IMR-90 (cell line): ENCODE data around the gene NXPH4. TPM values are rescaled to one million over a fixed set of nuclear protein-coding genes. Genes with fewer than 3 reads are reported as not detected.
A peak's percentile ranks its signal among the peaks of the same experiment; 100 is the strongest.

ENCODE experiments used
- ATAC-seq: fragments of 200-7000 bp; cut with Tn5 transposase; 2 replicates; pipeline ENCODE4 v1.9.1; 2020; ENCODE audit warnings: low read depth, mild to moderate bottlenecking, moderate library complexity
- BruUV-seq: library from RNA; stranded (reverse); fragments of 400-500 nt; replicated peaks from 2 replicates; lab custom pipeline; 2021; lab: Mats Ljungman, UMichigan
- CTCF ChIA-PET: fragments of 300-600 bp; formaldehyde crosslinking; extraction: SDS; loops from one replicate; lab custom pipeline; 2021; ENCODE audit warnings: antibody characterized with exemption; lab: Yijun Ruan, JAX
- POLR2A ChIA-PET: fragments of 300-600 bp; sonication (Branson Sonifier 250); formaldehyde crosslinking; loops from one replicate; lab custom pipeline; 2022; ENCODE audit warnings: antibody characterized with exemption; ENCODE audit not compliant: unreplicated experiment; lab: Charles Lee
- DNase-seq: peaks from one replicate; pipeline ENCODE4 v3.0.0; 2013
- H2AFZ ChIP-seq: replicated peaks from 2 replicates; pipeline ENCODE3; 2013; ENCODE audit warnings: low read length, mild to moderate bottlenecking; ENCODE audit not compliant: poor library complexity
- H2AK5ac ChIP-seq: 2 replicates; pipeline ENCODE4 v1.6.1; 2013; ENCODE audit warnings: low read depth, low read length, inconsistent platforms
- H2AK9ac ChIP-seq: replicated peaks from 2 replicates; pipeline ENCODE3; 2013; ENCODE audit warnings: mild to moderate bottlenecking, low read depth, low read length, moderate library complexity; ENCODE audit not compliant: poor library complexity
- H2BK120ac ChIP-seq: 2 replicates; pipeline ENCODE4 v1.6.1; 2013; ENCODE audit warnings: low read depth, low read length, inconsistent platforms
- H2BK15ac ChIP-seq: 3 replicates; pipeline ENCODE4 v1.6.1; 2013; ENCODE audit warnings: low read depth, low read length, inconsistent platforms
- H2BK20ac ChIP-seq: 2 replicates; pipeline ENCODE4 v1.6.1; 2013; ENCODE audit warnings: low read depth, mild to moderate bottlenecking, inconsistent platforms, low read length, moderate library complexity
- H2BK5ac ChIP-seq: 2 replicates; pipeline ENCODE4 v1.6.1; 2013; ENCODE audit warnings: mild to moderate bottlenecking, low read depth, low read length, inconsistent platforms; ENCODE audit not compliant: poor library complexity, severe bottlenecking
- H3K14ac ChIP-seq: replicated peaks from 2 replicates; pipeline ENCODE4 v1.6.1; 2013; ENCODE audit warnings: low read depth, low read length, inconsistent platforms
- H3K18ac ChIP-seq: 2 replicates; pipeline ENCODE4 v1.6.1; 2013; ENCODE audit warnings: low read depth, low read length, control low read depth
- H3K23ac ChIP-seq: 2 replicates; pipeline ENCODE4 v1.6.1; 2013; ENCODE audit warnings: low read depth, low read length, inconsistent platforms
- H3K27ac ChIP-seq: 2 replicates; pipeline ENCODE4 v1.5.1; 2013; ENCODE audit warnings: mild to moderate bottlenecking, control low read depth, low read length; ENCODE audit not compliant: insufficient read depth
- H3K27me3 ChIP-seq: 2 replicates; pipeline ENCODE4 v1.6.1; 2013; ENCODE audit warnings: low read length; ENCODE audit not compliant: control insufficient read depth, insufficient read depth
- H3K36me3 ChIP-seq: 2 replicates; pipeline ENCODE4 v1.6.1; 2013; ENCODE audit warnings: low read length, mixed read lengths; ENCODE audit not compliant: control insufficient read depth, insufficient read depth
- H3K4ac ChIP-seq: 2 replicates; pipeline ENCODE4 v1.6.1; 2013; ENCODE audit warnings: low read depth, low read length, inconsistent platforms
- H3K4me1 ChIP-seq: 2 replicates; pipeline ENCODE4 v1.6.1; 2013; ENCODE audit warnings: low read length, mixed read lengths; ENCODE audit not compliant: control insufficient read depth, insufficient read depth
- H3K4me2 ChIP-seq: 2 replicates; pipeline ENCODE4 v1.6.1; 2013; ENCODE audit warnings: low read depth, mild to moderate bottlenecking, control low read depth, low read length, moderate library complexity
- H3K4me3 ChIP-seq: 2 replicates; pipeline ENCODE4 v1.5.1; 2013; ENCODE audit warnings: low read depth, mild to moderate bottlenecking, control low read depth, low read length, moderate library complexity; ENCODE audit not compliant: insufficient read depth
- H3K56ac ChIP-seq: 2 replicates; pipeline ENCODE4 v1.6.1; 2013; ENCODE audit warnings: low read length, inconsistent platforms; ENCODE audit not compliant: insufficient read depth; ENCODE audit errors: extremely low read depth
- H3K79me1 ChIP-seq, 2 experiments: 2 replicates each; pipeline ENCODE4 v1.6.1; 2013; ENCODE audit warnings: low read length in 2 of 2, inconsistent platforms in 1 of 2, low read depth in 1 of 2
- H3K9ac ChIP-seq: 2 replicates; pipeline ENCODE4 v1.6.1; 2013; ENCODE audit warnings: low read depth, low read length, control low read depth
- H3K9me1 ChIP-seq: 2 replicates; pipeline ENCODE4 v1.6.1; 2013; ENCODE audit warnings: low read length, inconsistent platforms; ENCODE audit not compliant: insufficient read depth
- H3K9me3 ChIP-seq: 2 replicates; pipeline ENCODE4 v1.6.1; 2013; ENCODE audit warnings: low read length; ENCODE audit not compliant: control insufficient read depth, insufficient read depth
- H4K20me1 ChIP-seq: 2 replicates; pipeline ENCODE4 v1.6.1; 2013; ENCODE audit warnings: low read length, inconsistent platforms; ENCODE audit not compliant: insufficient read depth
- H4K5ac ChIP-seq: 2 replicates; pipeline ENCODE4 v1.6.1; 2013; ENCODE audit warnings: mild to moderate bottlenecking, low read depth, low read length, control low read depth
- H4K8ac ChIP-seq, 2 experiments: 2 replicates each; pipeline ENCODE4 v1.6.1; 2013; ENCODE audit warnings: low read depth in 2 of 2, low read length in 2 of 2, control low read depth in 1 of 2, inconsistent platforms in 1 of 2
- H4K91ac ChIP-seq: 2 replicates; pipeline ENCODE4 v1.6.1; 2013; ENCODE audit warnings: low read depth, low read length, inconsistent platforms; ENCODE audit not compliant: insufficient read depth
- CEBPB ChIP-seq: IDR thresholded peaks from 2 replicates; pipeline ENCODE4 v1.6.1; 2012; ENCODE audit warnings: low read depth, low read length, improper control_type of control experiment
- ELK1 ChIP-seq: fragments of 150-350 bp; IDR thresholded peaks from 2 replicates; pipeline ENCODE4 v1.6.1; 2016; ENCODE audit warnings: low read depth, mild to moderate bottlenecking, low read length, moderate library complexity, borderline replicate concordance
- FOS ChIP-seq: fragments of 150-350 bp; IDR thresholded peaks from 2 replicates; pipeline ENCODE4 v1.6.1; 2016; ENCODE audit warnings: low read depth, low read length
- MAZ ChIP-seq: IDR thresholded peaks from 2 replicates; pipeline ENCODE4 v1.6.1; 2012; ENCODE audit warnings: low read depth, mild to moderate bottlenecking, low read length, improper control_type of control experiment, moderate library complexity, borderline replicate concordance
- POLR2A ChIP-seq: IDR thresholded peaks from 2 replicates; pipeline ENCODE4 v1.6.1; 2012; ENCODE audit warnings: mild to moderate bottlenecking, low read depth, low read length
- RCOR1 ChIP-seq: IDR thresholded peaks from 2 replicates; pipeline ENCODE4 v1.6.1; 2012; ENCODE audit warnings: mild to moderate bottlenecking, low read length, improper control_type of control experiment; ENCODE audit not compliant: insufficient replicate concordance
- RFX5 ChIP-seq: IDR thresholded peaks from 2 replicates; pipeline ENCODE4 v1.8.0; 2012; ENCODE audit warnings: low read depth, mild to moderate bottlenecking, low read length, moderate library complexity
- WGBS, 2 experiments: methylation state at CpG; one replicate each; pipeline versions ENCODE4 v1.1.5 to v1.1.7; 2013; ENCODE audit warnings: missing lambda C conversion rate in 2 of 2; ENCODE audit not compliant: insufficient read length in 1 of 2; ENCODE audit errors: extremely low coverage in 2 of 2; 5-methylcytosine and 5-hydroxymethylcytosine counted together
- dilution Hi-C: fragments of 300-500 bp; cut with HindIII; formaldehyde crosslinking; loops from one replicate; pipeline ENCODE4 v1.14.3; 2018; ENCODE audit warnings: low sequenced_read_pairs; ENCODE audit not compliant: unreplicated experiment
- in situ Hi-C: fragments of 300-500 bp; cut with MboI; formaldehyde crosslinking; loops from 3 replicates; pipeline ENCODE4 v1.14.3; 2019; ENCODE audit warnings: low sequenced_read_pairs, inconsistent platforms, mixed read lengths
- intact Hi-C: fragments of 100-400 bp; cut with micrococcal nuclease; formaldehyde crosslinking; loops from 2 replicates; pipeline ENCODE4 v1.10.0; 2022
- polyA plus RNA-seq, 3 experiments: library from polyadenylated mRNA; depleted of rRNA; stranded (reverse); fragments of >200 nt; gene quantifications; 2 replicates each; pipeline ENCODE4 v1.2.3, GENCODE V29; 2012; ENCODE audit warnings: low replicate concordance in 1 of 3
- total RNA-seq: library from RNA; depleted of rRNA; stranded (reverse); fragments of >200 nt; gene quantifications from 2 replicates; pipeline ENCODE4 v1.2.3, GENCODE V29; 2012

Gene NXPH4
- total and polyA plus RNA-seq, 2 of the 4 experiments (the other 2 are of a cell fraction) = 0.36 to 3.8 TPM

- Histone ChIP-seq H2BK120ac (no peak overlapping the region), H2BK15ac (no peak overlapping the region), H2AFZ (peak overlapping the region; percentile 47), H3K23ac (peak overlapping the region; percentile 1; the same call in 1 of the 2 replicates), H4K8ac (no peak overlapping the region), H4K5ac (no peak overlapping the region), H3K4ac (no peak overlapping the region), H4K20me1 (peaks cover 65% of the 10 kb centered on the region), H3K56ac (no peak overlapping the region), H3K27me3 (peaks cover 40% of the 10 kb centered on the region), H3K9me1 (no peaks in the 10 kb centered on the region), H2BK5ac (no peak overlapping the region), H3K9me3 (no peaks in the 10 kb centered on the region), H3K4me1 (peaks cover 7% of the 10 kb centered on the region), H3K79me1 (peaks cover 0 to 7% of the 10 kb centered on the region in 2 experiments; a peak in 1 of 4 replicates), H3K4me2 (no peak overlapping the region), H3K4me3 (no peak overlapping the region), H3K27ac (no peak overlapping the region), H3K18ac (no peak overlapping the region), H3K9ac (no peak overlapping the region), H2BK20ac (no peak overlapping the region), H2AK9ac (peak overlapping the region; percentile 73), H2AK5ac (no peak overlapping the region), H3K14ac (0 out of 2 replicates have a peak overlapping the region, but pooled peaks have one; percentile 5), H3K36me3 (peaks cover 49% of the 10 kb centered on the region), H4K91ac (no peak overlapping the region)
- ChIA-PET POLR2A (interaction anchor here (0.5 to 0.7 kb wide), 3 partner anchors 22 to 65 kb away, joined by 5 to 12 read pairs (median 9); no protein-coding TSS in a partner anchor), CTCF (interaction anchor here (1.3 to 3.5 kb wide), 3 partner anchors 16 to 29 kb away, joined by 5 to 25 read pairs (median 14); partner anchors contain the start of gene SHMT2)
- no peak for ATAC-seq
- 80% methylated on average over 1 of the region's 4 CpGs; no CpG with 5 or more reads in 1 of the 2 experiments for WGBS, 2 experiments
- dilution Hi-C loops = no loop called here
- intact Hi-C loops = loop anchor here (1.0 kb wide), 2 partner anchors 25 to 29 kb away; no protein-coding TSS in a partner anchor
- BruUV-seq = no TSS peak
- TF ChIP-seq CEBPB (no peak), MAZ (no peak), POLR2A (no peak), FOS (no peak), ELK1 (no peak), RFX5 (no peak), RCOR1 (no peak)
- in situ Hi-C loops = no loop called here
- DNase-seq = no peak
Measured at GRCh38 chr12:57213763-57214397, 2.7 kb upstream of the NXPH4 start.
